HCT116 (cell line): Measurements from ENCODE around the gene PLA2G7. TPM values are rescaled to one million over a fixed set of nuclear protein-coding genes. Genes with fewer than 3 reads are reported as not detected.

Experiments used
- ATAC-seq: fragments of 200-7000 bp; cut with Tn5 transposase; 2 replicates; pipeline ENCODE4 v1.9.1; 2020; ENCODE audit warnings: mild to moderate bottlenecking, moderate library complexity
- BruUV-seq: library from RNA; stranded (reverse); fragments of 400-500 nt; replicated peaks from 2 replicates; lab custom pipeline; 2021; lab: Mats Ljungman, UMichigan
- CTCF ChIA-PET: fragments of 300-600 bp; sonication (Branson Sonifier 250); formaldehyde crosslinking; loops from one replicate; lab custom pipeline; 2021; ENCODE audit warnings: antibody characterized with exemption; lab: Charles Lee
- POLR2A ChIA-PET: fragments of 300-600, 350-600 bp; sonication (Branson Sonifier 250); formaldehyde crosslinking; loops from one replicate; lab custom pipeline; 2021; ENCODE audit warnings: antibody characterized with exemption; lab: Charles Lee
- RAD21 ChIA-PET, 2 experiments: fragments of 300-600 bp; sonication (Branson Sonifier 250); formaldehyde crosslinking; loops; one replicate each; lab custom pipeline; 2023; ENCODE audit warnings: low total read pairs in 2 of 2; ENCODE audit not compliant: uncharacterized antibody in 2 of 2, unreplicated experiment in 2 of 2, low non-redundant PET in 1 of 2; lab: Charles Lee
- DNase-seq: peaks from one replicate; pipeline ENCODE4 v3.0.0-alpha.2; 2010; ENCODE audit warnings: low read depth, low spot score
- H2AFZ ChIP-seq: fragments of 200-600 bp; shearing (Covaris generic), sonication (generic); 2 replicates; pipeline ENCODE4 v1.6.1; 2017; ENCODE audit warnings: low read depth, mixed run types, mixed read lengths, antibody characterized with exemption, low read length; ENCODE audit not compliant: poor library complexity, severe bottlenecking
- H3K27ac ChIP-seq: 2 replicates; pipeline ENCODE4 v1.5.1; 2012; ENCODE audit warnings: low read depth, low read length
- H3K27me3 ChIP-seq: fragments of 200-600 bp; sonication (generic); 2 replicates; pipeline ENCODE4 v1.6.1; 2016; ENCODE audit warnings: mixed run types, low read length, mixed read lengths; ENCODE audit not compliant: insufficient read depth
- H3K36me3 ChIP-seq, 2 experiments: fragments of 200-500 bp in 1 of 2; fragments of 200-600 bp in 1 of 2; sonication (Bioruptor generic) in 1 of 2; sonication (generic) in 1 of 2; 2 replicates each; pipeline versions ENCODE4 v1.5.1 to v1.6.1; 2014 to 2016; ENCODE audit warnings: low read length in 2 of 2, inconsistent platforms in 1 of 2, mixed read lengths in 1 of 2, mixed run types in 1 of 2; ENCODE audit not compliant: insufficient read depth in 2 of 2, control insufficient read depth in 1 of 2
- H3K4me1 ChIP-seq, 2 experiments: fragments of 200-600 bp in 1 of 2; sonication (generic) in 1 of 2; 2 replicates each; pipeline versions ENCODE4 v1.5.1 to v1.6.1; 2012 to 2017; ENCODE audit warnings: low read length in 2 of 2, inconsistent platforms in 1 of 2, mild to moderate bottlenecking in 1 of 2, mixed read lengths in 1 of 2, mixed run types in 1 of 2, moderate library complexity in 1 of 2; ENCODE audit not compliant: insufficient read depth in 2 of 2, control insufficient read depth in 1 of 2
- H3K4me2 ChIP-seq: fragments of 200-600 bp; sonication (generic); 2 replicates; pipeline ENCODE4 v1.6.1; 2017; ENCODE audit warnings: mixed run types, low read length, mixed read lengths
- H3K4me3 ChIP-seq, 2 experiments: fragments of 200-600 bp in 1 of 2; sonication (generic) in 1 of 2; replicated peaks in 1 of 2; 2 replicates each; pipeline ENCODE4 v1.5.1; 2011 to 2016; ENCODE audit warnings: low read length in 2 of 2, control low read depth in 1 of 2, low read depth in 1 of 2, mild to moderate bottlenecking in 1 of 2, mixed read lengths in 1 of 2, mixed run types in 1 of 2
- H3K79me2 ChIP-seq: fragments of 200-600 bp; sonication (generic); 2 replicates; pipeline ENCODE4 v1.6.1; 2017; ENCODE audit warnings: mild to moderate bottlenecking, mixed run types, low read length, moderate library complexity, mixed read lengths; ENCODE audit not compliant: insufficient read depth
- H3K9ac ChIP-seq: fragments of 200-600 bp; sonication (generic); 2 replicates; pipeline ENCODE4 v1.6.1; 2016; ENCODE audit warnings: low read length, mixed read lengths
- H3K9me2 ChIP-seq: fragments of 200-600 bp; sonication (generic), shearing (Covaris generic); 2 replicates; pipeline ENCODE4 v1.6.1; 2017; ENCODE audit warnings: mixed run types, mild to moderate bottlenecking, moderate library complexity; ENCODE audit not compliant: insufficient read depth
- H3K9me3 ChIP-seq, 2 experiments: fragments of 200-500 bp in 1 of 2; fragments of 200-600 bp in 1 of 2; sonication (Bioruptor generic) in 1 of 2; sonication (generic) in 1 of 2; 2 replicates each; pipeline ENCODE4 v1.6.1; 2014 to 2017; ENCODE audit warnings: low read length in 2 of 2, mixed read lengths in 2 of 2, inconsistent platforms in 1 of 2, low read depth in 1 of 2, mild to moderate bottlenecking in 1 of 2, mixed run types in 1 of 2, moderate library complexity in 1 of 2; ENCODE audit not compliant: control insufficient read depth in 1 of 2, insufficient read depth in 1 of 2
- H4K20me1 ChIP-seq: fragments of 200-600 bp; sonication (generic), shearing (Covaris generic); 2 replicates; pipeline ENCODE4 v1.6.1; 2017; ENCODE audit warnings: mixed run types, mild to moderate bottlenecking, moderate library complexity; ENCODE audit not compliant: insufficient read depth
- CBX3 ChIP-seq: IDR thresholded peaks from 2 replicates; pipeline ENCODE4 v1.6.1; 2012; ENCODE audit warnings: low read depth
- EGR1 ChIP-seq: IDR thresholded peaks from 2 replicates; pipeline ENCODE4 v1.6.1; 2012; ENCODE audit warnings: low read depth
- ELF1 ChIP-seq: IDR thresholded peaks from 2 replicates; pipeline ENCODE4 v1.6.1; 2012; ENCODE audit warnings: low read depth, borderline replicate concordance
- EZH2 ChIP-seq: fragments of 200-600 bp; sonication (generic); IDR thresholded peaks from 2 replicates; pipeline ENCODE4 v1.6.1; 2017; ENCODE audit warnings: antibody characterized with exemption, mixed run types
- JUND ChIP-seq: IDR thresholded peaks from 2 replicates; pipeline ENCODE4 v1.6.1; 2012
- RAD21 ChIP-seq: IDR thresholded peaks from 2 replicates; pipeline ENCODE4 v1.6.1; 2012; ENCODE audit warnings: low read depth, mild to moderate bottlenecking
- SP1 ChIP-seq: IDR thresholded peaks from 2 replicates; pipeline ENCODE4 v1.6.1; 2012; ENCODE audit warnings: low read depth
- SRF ChIP-seq: IDR thresholded peaks from 2 replicates; pipeline ENCODE4 v1.6.1; 2012; ENCODE audit warnings: low read depth
- YY1 ChIP-seq: IDR thresholded peaks from 2 replicates; pipeline ENCODE4 v1.6.1; 2011; ENCODE audit warnings: low read length, low read depth, moderate library complexity, mild to moderate bottlenecking; ENCODE audit not compliant: insufficient replicate concordance; ENCODE audit errors: extremely low read depth
- ZFX ChIP-seq: fragments of 450-650 bp; IDR thresholded peaks from 2 replicates; pipeline ENCODE4 v1.6.1; 2017
- ZNF274 ChIP-seq: fragments of 200-500 bp; sonication (Bioruptor generic); IDR thresholded peaks from 2 replicates; pipeline ENCODE4 v1.6.1; 2014; ENCODE audit warnings: mild to moderate bottlenecking, low read depth, low read length, inconsistent platforms
- intact Hi-C: fragments of 100-400 bp; cut with micrococcal nuclease; formaldehyde crosslinking; loops from 2 replicates; pipeline ENCODE4 v1.10.0; 2022
- total RNA-seq: library from RNA; stranded (reverse); gene quantifications from one replicate; pipeline ENCODE4 v1.2.1, GENCODE V29; 2021; ENCODE audit not compliant: unreplicated experiment

PLA2G7 gene
- total RNA-seq, 1 experiment from 2014 or later, result 2.8 TPM

DNA sequence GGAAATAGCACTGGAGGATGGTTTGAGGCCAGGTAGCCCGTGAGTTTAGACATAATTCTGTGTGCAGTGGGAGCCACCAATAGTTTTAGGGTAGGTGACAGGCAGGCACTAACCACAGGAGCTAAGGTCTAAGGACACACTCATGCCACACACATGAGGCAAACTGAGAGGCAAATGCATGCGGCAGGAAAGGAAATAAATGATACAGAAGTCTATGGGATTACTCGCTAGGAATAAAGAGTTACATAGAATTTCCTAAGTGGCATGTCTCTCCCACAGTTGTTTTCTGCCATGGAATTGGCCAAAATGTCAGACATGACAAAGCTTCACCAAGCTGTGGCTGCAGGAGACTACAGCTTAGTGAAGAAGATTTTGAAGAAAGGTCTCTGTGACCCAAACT lies 16.5 kb upstream of the PLA2G7 start:
- RAD21 ChIA-PET, result no interaction called here
- CTCF ChIA-PET, result no interaction called here
- BruUV-seq, result no TSS peak

GRCh38 chr6:46749731-46750130 lies 14.6 kb upstream of the PLA2G7 start:
- RAD21 ChIA-PET, result no interaction called here

More for the DNA sequence above, 16.5 kb upstream of the PLA2G7 start:
- Histone ChIP-seq H3K9me2 (no peaks in the 10 kb centered on the region), H2AFZ (no peak overlapping the region), H3K27me3 (no peaks in the 10 kb centered on the region), H3K9ac (no peak overlapping the region), H3K79me2 (no peaks in the 10 kb centered on the region), H3K4me3 (no peak overlapping the region), H4K20me1 (no peaks in the 10 kb centered on the region), H3K27ac (no peak overlapping the region), H3K9me3 (no peaks in the 10 kb centered on the region), H3K4me1 (peaks cover 0 to 2% of the 10 kb centered on the region in 2 experiments; a peak in 3 of 4 replicates), H3K4me2 (no peak overlapping the region), H3K36me3 (no peaks in the 10 kb centered on the region)
- POLR2A ChIA-PET, result no interaction called here
- no peak for TF ChIP-seq EGR1
- no peak for TF ChIP-seq SRF
- no peak for TF ChIP-seq ZFX
- TF ChIP-seq ELF1, result no peak
- no peak for TF ChIP-seq CBX3
- TF ChIP-seq SP1, result no peak
- no peak for TF ChIP-seq EZH2
- TF ChIP-seq ZNF274, result no peak
- ATAC-seq (no peak), DNase-seq (no peak)
- intact Hi-C loops, result no loop called here

More at GRCh38 chr6:46749731-46750130, 14.6 kb upstream of the PLA2G7 start:
- CTCF ChIA-PET, result no interaction called here
- Histone ChIP-seq H3K36me3 (no peaks in the 10 kb centered on the region), H3K4me3 (no peak overlapping the region), H3K9ac (no peak overlapping the region), H2AFZ (no peak overlapping the region), H3K9me3 (no peaks in the 10 kb centered on the region), H3K79me2 (no peaks in the 10 kb centered on the region), H3K9me2 (no peaks in the 10 kb centered on the region), H3K4me1 (no peaks in the 10 kb centered on the region), H3K27me3 (no peaks in the 10 kb centered on the region), H3K4me2 (no peak overlapping the region), H4K20me1 (no peaks in the 10 kb centered on the region), H3K27ac (no peak overlapping the region)
- POLR2A ChIA-PET, result no interaction called here
- no TSS peak for BruUV-seq
- no peak for DNase-seq
- intact Hi-C loops, result no loop called here
- TF ChIP-seq YY1, result no peak
- TF ChIP-seq ZNF274, result no peak
- TF ChIP-seq ELF1, result no peak
- TF ChIP-seq RAD21, result no peak
- no peak for TF ChIP-seq EZH2
- TF ChIP-seq SP1, result no peak
- TF ChIP-seq JUND, result no peak
- no peak for TF ChIP-seq EGR1
- ATAC-seq, result no peak
